B cell (primary cell): ENCODE data around the gene GJB2. TPM values are rescaled to one million over a fixed set of nuclear protein-coding genes. Genes with fewer than 3 reads are reported as not detected.
A peak's percentile ranks its signal among the peaks of the same experiment; 100 is the strongest.

Source experiments
- ATAC-seq: fragments of 200-7000 bp; cut with Tn5 transposase; one replicate; pipeline ENCODE4 v1.10.0; 2021; ENCODE audit warnings: low read depth, mild to moderate bottlenecking, moderate number of reproducible peaks, moderate library complexity
- CTCF ChIA-PET: fragments of 350-600 bp; sonication (Branson Sonifier 250); formaldehyde crosslinking; loops from one replicate; lab custom pipeline; 2021; ENCODE audit warnings: antibody characterized with exemption, inconsistent platforms; lab: Charles Lee
- POLR2A ChIA-PET: fragments of 350-600 bp; sonication (Branson Sonifier 250); formaldehyde crosslinking; loops from one replicate; lab custom pipeline; 2021; ENCODE audit warnings: antibody characterized with exemption; lab: Charles Lee
- DNase-seq: peaks from one replicate; pipeline ENCODE4 v3.0.0; 2013
- H2AFZ ChIP-seq: 2 replicates; pipeline ENCODE4 v1.6.1; 2012; ENCODE audit warnings: mild to moderate bottlenecking, low read depth, low read length; ENCODE audit not compliant: insufficient read depth, poor library complexity, severe bottlenecking
- H3K27ac ChIP-seq, 2 donors: 1 replicate in 1 of 2; 2 replicates in 1 of 2; pipeline ENCODE4 v1.5.1; 2012 to 2013; ENCODE audit warnings: low read length in 2 of 2, mild to moderate bottlenecking in 2 of 2, moderate library complexity in 1 of 2
- H3K27me3 ChIP-seq, 4 experiments: fragments of 200-600 bp in 1 of 4; sonication (generic) in 1 of 4; replicated peaks in 1 of 4; 1 replicate in 2 of 4; 2 replicates in 2 of 4; pipeline versions ENCODE4 v1.6.1 to v1.7.0; 2013 to 2016; ENCODE audit warnings: low read length in 3 of 4, mild to moderate bottlenecking in 2 of 4, mixed read lengths in 1 of 4, moderate library complexity in 1 of 4; ENCODE audit not compliant: insufficient read depth in 4 of 4, control insufficient read depth in 3 of 4; ENCODE audit errors: control extremely low read depth in 1 of 4
- H3K36me3 ChIP-seq, 2 experiments: replicated peaks in 1 of 2; 1 replicate in 1 of 2; 2 replicates in 1 of 2; pipeline versions ENCODE4 v1.6.1 to v1.7.1; 2013; ENCODE audit warnings: low read length in 1 of 2; ENCODE audit not compliant: insufficient read depth in 2 of 2, control insufficient read depth in 1 of 2; ENCODE audit errors: control extremely low read depth in 1 of 2, extremely low read depth in 1 of 2
- H3K4me1 ChIP-seq, 2 donors: fragments of 200-600 bp in 1 of 2; sonication (generic) in 1 of 2; 1 replicate in 1 of 2; 2 replicates in 1 of 2; pipeline versions ENCODE4 v1.5.1 to v1.6.1; 2013 to 2017; ENCODE audit warnings: low read length in 2 of 2; ENCODE audit not compliant: control insufficient read depth in 2 of 2, insufficient read depth in 2 of 2
- H3K4me2 ChIP-seq: replicated peaks from 2 replicates; pipeline ENCODE3; 2012; ENCODE audit warnings: mild to moderate bottlenecking, low read depth, low read length; ENCODE audit not compliant: poor library complexity, severe bottlenecking
- H3K4me3 ChIP-seq, 5 experiments: fragments of 200-600 bp in 1 of 5; sonication (generic) in 1 of 5; 1 replicate in 3 of 5; 2 replicates in 2 of 5; pipeline versions ENCODE4 v1.5.1 to v1.7.0; 2011 to 2016; ENCODE audit warnings: low read length in 4 of 5, mild to moderate bottlenecking in 4 of 5, low read depth in 2 of 5, control low read depth in 1 of 5, moderate library complexity in 1 of 5; ENCODE audit not compliant: insufficient read depth in 1 of 5; ENCODE audit errors: control extremely low read depth in 1 of 5, extremely low read depth in 1 of 5
- H3K79me2 ChIP-seq: fragments of 200-600 bp; sonication (generic); one replicate; pipeline ENCODE4 v1.6.0; 2016; ENCODE audit warnings: low read length; ENCODE audit not compliant: control insufficient read depth, insufficient read depth
- H3K9ac ChIP-seq: fragments of 200-600 bp; sonication (generic); 2 replicates; pipeline ENCODE4 v1.6.1; 2017; ENCODE audit warnings: mild to moderate bottlenecking, low read length, moderate library complexity
- H3K9me3 ChIP-seq, 3 donors: one replicate each; pipeline versions ENCODE4 v1.6.1 to v1.7.1; 2013; ENCODE audit warnings: low read length in 2 of 3; ENCODE audit not compliant: control insufficient read depth in 2 of 3, insufficient read depth in 1 of 3; ENCODE audit errors: control extremely low read depth in 1 of 3
- H4K20me1 ChIP-seq: 2 replicates; pipeline ENCODE4 v1.6.0; 2012; ENCODE audit warnings: mild to moderate bottlenecking, low read length; ENCODE audit not compliant: insufficient read depth, control insufficient read depth, poor library complexity, severe bottlenecking
- H3K27ac Mint-ChIP-seq: one replicate; pipeline ENCODE4 v1.8.0; 2021; ENCODE audit warnings: mixed read lengths
- H3K27me3 Mint-ChIP-seq: one replicate; pipeline ENCODE4 v1.8.0; 2021; ENCODE audit warnings: mixed read lengths
- H3K4me1 Mint-ChIP-seq: one replicate; pipeline ENCODE4 v1.8.0; 2021; ENCODE audit warnings: mixed read lengths
- H3K4me3 Mint-ChIP-seq: one replicate; pipeline ENCODE4 v1.8.0; 2021; ENCODE audit warnings: mixed read lengths
- H3K9me3 Mint-ChIP-seq: one replicate; pipeline ENCODE4 v1.8.0; 2022; ENCODE audit warnings: mixed read lengths; ENCODE audit not compliant: insufficient read depth
- CTCF ChIP-seq: fragments of 200-600 bp; IDR thresholded peaks from one replicate; pipeline ENCODE4 v1.8.0; 2022; ENCODE audit warnings: antibody characterized with exemption, mild to moderate bottlenecking
- EZH2 ChIP-seq: IDR thresholded peaks from 2 replicates; pipeline ENCODE4 v1.6.1; 2012; ENCODE audit warnings: borderline replicate concordance, low read depth, mild to moderate bottlenecking, moderate library complexity, low read length; ENCODE audit not compliant: insufficient read depth, poor library complexity, severe bottlenecking
- WGBS: methylation state at CpG from one replicate; pipeline ENCODE4 v1.1.5; 2013; ENCODE audit warnings: missing lambda C conversion rate; ENCODE audit not compliant: insufficient coverage; 5-methylcytosine and 5-hydroxymethylcytosine counted together
- intact Hi-C: fragments of 100-400 bp; cut with micrococcal nuclease; formaldehyde crosslinking; loops from one replicate; pipeline ENCODE4 v1.10.0; 2022
- polyA plus RNA-seq: library from polyadenylated mRNA; depleted of rRNA; stranded (reverse); fragments of >200 nt; gene quantifications from 2 replicates; pipeline ENCODE4 v1.2.3, GENCODE V29; 2012
- total RNA-seq, 2 donors: library from RNA; stranded (reverse); fragments of 120-200 nt in 1 of 2; gene quantifications; 1 replicate in 1 of 2; 2 replicates in 1 of 2; pipeline versions ENCODE4 v1.2.3 to v1.2.4, GENCODE V29; 2013 to 2022

Gene GJB2
- total and polyA plus RNA-seq, 2 donors (not counting 1 experiment from before 2014, with no cell fraction given) = not detected

DNA sequence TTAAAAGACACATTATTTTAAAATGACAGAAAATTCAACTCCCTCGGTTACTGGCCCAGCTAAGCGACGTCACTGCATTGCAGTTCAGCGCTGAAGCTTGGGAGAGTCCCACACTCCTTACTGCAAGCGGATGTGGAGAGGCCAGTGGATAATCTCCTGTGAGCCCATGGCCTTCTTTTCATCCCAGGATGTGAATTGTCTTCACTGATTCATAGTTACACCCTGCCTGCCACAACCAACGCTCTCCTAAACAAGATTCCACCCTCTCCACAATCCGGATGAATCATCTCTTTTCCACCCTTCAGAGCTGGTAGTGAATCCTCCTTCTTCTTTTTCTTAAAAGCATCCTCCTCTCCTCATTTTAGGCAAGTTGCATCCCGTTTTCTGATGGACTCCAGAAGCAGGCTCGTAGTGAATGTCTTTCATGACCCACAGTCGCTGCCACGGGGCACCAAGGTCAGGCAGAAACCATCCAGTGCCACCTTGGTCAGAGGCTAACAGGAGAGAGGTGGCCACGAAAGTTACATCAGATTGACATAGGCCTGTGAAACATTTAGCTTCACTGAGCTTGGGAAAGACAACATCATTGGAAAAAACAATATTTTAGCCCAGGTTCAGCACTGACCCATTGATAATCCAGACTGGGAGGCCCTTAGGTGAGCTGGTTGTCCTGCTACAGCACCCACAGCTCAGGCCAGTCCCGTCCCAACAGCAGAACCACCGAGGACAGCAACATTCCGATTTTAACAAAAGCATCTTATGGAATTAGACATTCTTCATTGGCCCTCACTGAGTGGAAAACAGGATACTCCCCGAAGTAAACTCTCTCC lies 2.0 kb downstream of the GJB2 start:
- Histone ChIP-seq H3K4me3 (no peak overlapping the region), H3K9ac (no peak overlapping the region), H3K36me3 (no peaks in the 10 kb centered on the region), H3K79me2 (no peaks in the 10 kb centered on the region), H2AFZ (no peak overlapping the region), H4K20me1 (no peaks in the 10 kb centered on the region), H3K4me2 (no peak overlapping the region), H3K4me1 (peaks cover 27 to 34% of the 10 kb centered on the region in 2 donors), H3K27ac (no peak overlapping the region), H3K27me3 (peaks cover 2 to 40% (median 30%) of the 10 kb centered on the region in 4 experiments), H3K9me3 (peaks cover 0 to 3% (median 0%) of the 10 kb centered on the region in 3 donors)
- CTCF ChIA-PET = no interaction called here
- intact Hi-C loops = loop anchor here (10.0 kb wide), 1 partner anchor 1414 kb away; the partner anchor contains the start of gene MICU2
- Mint-ChIP-seq H3K4me1 (peaks cover 23% of the 10 kb centered on the region), H3K9me3 (no peaks in the 10 kb centered on the region), H3K4me3 (peak overlapping the region; percentile 14), H3K27ac (no peak overlapping the region), H3K27me3 (peaks cover 51% of the 10 kb centered on the region)
- WGBS = 89% methylated on average over 14 of the region's 16 CpGs
- POLR2A ChIA-PET = no interaction called here
- no peak for ATAC-seq
- TF ChIP-seq CTCF (no peak), EZH2 (no peak)
- no peak for DNase-seq

- intact Hi-C loops = loop anchor here (10.0 kb wide), 1 partner anchor 1415 kb away; the partner anchor contains the start of gene MICU2
- no peak overlapping the region for H3K9ac ChIP-seq
- Mint-ChIP-seq H3K27ac (no peak overlapping the region), H3K4me3 (no peak overlapping the region), H3K9me3 (no peaks in the 10 kb centered on the region), H3K4me1 (peaks cover 23% of the 10 kb centered on the region), H3K27me3 (peaks cover 48% of the 10 kb centered on the region)
- WGBS = 88% methylated on average over 5 of the region's 5 CpGs
- H2AFZ ChIP-seq = no peak overlapping the region
- no peaks in the 10 kb centered on the region for H4K20me1 ChIP-seq
- H3K36me3 ChIP-seq = no peaks in the 10 kb centered on the region
- H3K4me2 ChIP-seq = no peak overlapping the region
- no peak overlapping the region for H3K27ac ChIP-seq
- H3K4me3 ChIP-seq = no peak overlapping the region
- TF ChIP-seq CTCF = no peak
- no peak for TF ChIP-seq EZH2
- ChIA-PET CTCF (no interaction called here), POLR2A (no interaction called here)
- H3K27me3 ChIP-seq = peaks cover 2 to 35% (median 23%) of the 10 kb centered on the region in 4 experiments
- DNase-seq (no peak), ATAC-seq (no peak)
- peaks cover 27 to 33% of the 10 kb centered on the region in 2 donors for H3K4me1 ChIP-seq
- no peaks in the 10 kb centered on the region for H3K79me2 ChIP-seq
- H3K9me3 ChIP-seq = peaks cover 0 to 3% (median 0%) of the 10 kb centered on the region in 3 donors
These were observed 2.7 kb downstream of the GJB2 start for GRCh38 chr13:20190076-20190475.
